Measurements from ENCODE around the gene RNF212. TPM values are rescaled to one million over a fixed set of nuclear protein-coding genes. Genes with fewer than 3 reads are reported as not detected.

Gene RNF212
- total and polyA plus RNA-seq, 3 experiments from 2014 or later: 1.2 to 2.0 (median 1.2) TPM

- Histone ChIP-seq H3K4me3 (ENCODE audit: low read length) (no peak overlapping the region), H3K27ac (ENCODE audit: low read depth, low read length) (no peak overlapping the region), H3K4me1 (ENCODE audit: insufficient read depth, low read length) (no peaks in the 10 kb centered on the region), H3K36me3 (ENCODE audit: insufficient read depth, low read length) (no peaks in the 10 kb centered on the region), H3K9me3 (ENCODE audit: low read length) (no peaks in the 10 kb centered on the region), H3K27me3 (ENCODE audit: insufficient read depth, low read length, poor library complexity, severe bottlenecking) (peaks cover 4% of the 10 kb centered on the region)
- no peak for DNase-seq
- no peaks in the 10 kb centered on the region for H3K4me1 Mint-ChIP-seq
- H3K27ac Mint-ChIP-seq: no peak overlapping the region
- H3K36me3 Mint-ChIP-seq: no peaks in the 10 kb centered on the region
- no peak overlapping the region for H3K4me3 Mint-ChIP-seq
- H3K27me3 Mint-ChIP-seq: peaks cover 21 to 22% of the 10 kb centered on the region in 2 donors
- CTCF ChIA-PET: interaction anchor here (1.1 to 3.5 kb wide), 2 partner anchors 15 to 108 kb away, joined by 4 to 13 read pairs; no protein-coding TSS in a partner anchor
- H3K9me3 Mint-ChIP-seq: no peaks in the 10 kb centered on the region
- POLR2A ChIA-PET: no interaction called here
Measured at GRCh38 chr4:1151541-1151940, 38.2 kb upstream of the RNF212 start.

GRCh38 chr4:1150875-1151274 lies 37.5 kb upstream of the RNF212 start:
- POLR2A ChIA-PET: no interaction called here
- Mint-ChIP-seq H3K4me1 (no peaks in the 10 kb centered on the region), H3K4me3 (no peak overlapping the region), H3K9me3 (no peaks in the 10 kb centered on the region), H3K27me3 (peaks cover 19 to 22% of the 10 kb centered on the region in 2 donors), H3K36me3 (no peaks in the 10 kb centered on the region), H3K27ac (no peak overlapping the region)
- CTCF ChIA-PET: interaction anchor here (3.5 kb wide), 1 partner anchor 16 kb away, joined by 13 read pairs; no protein-coding TSS in a partner anchor
- Histone ChIP-seq H3K27me3 (ENCODE audit: insufficient read depth, low read length, poor library complexity, severe bottlenecking) (peaks cover 4% of the 10 kb centered on the region), H3K9me3 (ENCODE audit: low read length) (no peaks in the 10 kb centered on the region), H3K4me3 (ENCODE audit: low read length) (no peak overlapping the region), H3K4me1 (ENCODE audit: insufficient read depth, low read length) (no peaks in the 10 kb centered on the region), H3K27ac (ENCODE audit: low read depth, low read length) (no peak overlapping the region), H3K36me3 (ENCODE audit: insufficient read depth, low read length) (no peaks in the 10 kb centered on the region)
- DNase-seq: no peak

GRCh38 chr4:1139860-1140259 lies 26.5 kb upstream of the RNF212 start:
- Histone ChIP-seq H3K36me3 (ENCODE audit: insufficient read depth, low read length) (no peaks in the 10 kb centered on the region), H3K9me3 (ENCODE audit: low read length) (no peaks in the 10 kb centered on the region), H3K4me1 (ENCODE audit: insufficient read depth, low read length) (peaks cover 13% of the 10 kb centered on the region), H3K4me3 (ENCODE audit: low read length) (no peak overlapping the region), H3K27ac (ENCODE audit: low read depth, low read length) (no peak overlapping the region), H3K27me3 (ENCODE audit: insufficient read depth, low read length, poor library complexity, severe bottlenecking) (peaks cover 3% of the 10 kb centered on the region)
- Mint-ChIP-seq H3K4me1 (peaks cover 14 to 20% (median 14%) of the 10 kb centered on the region in 3 donors), H3K27me3 (peaks cover 4 to 15% of the 10 kb centered on the region in 2 donors), H3K27ac (peak overlapping the region in 1 of 8 donors; percentile 29), H3K4me3 (peak overlapping the region in 1 of 7 donors; percentile 25), H3K36me3 (no peaks in the 10 kb centered on the region), H3K9me3 (no peaks in the 10 kb centered on the region)
- ChIA-PET POLR2A (no interaction called here), CTCF (no interaction called here)
- DNase-seq: no peak

GRCh38 chr4:1137850-1138249 lies 24.5 kb upstream of the RNF212 start:
- no peak overlapping the region for H3K27ac ChIP-seq (ENCODE audit: low read depth, low read length)
- ChIA-PET POLR2A (interaction anchor here (1.0 kb wide), 1 partner anchor 111 kb away, joined by 3 read pairs; the partner anchor contains the start of gene CTBP1), CTCF (no interaction called here)
- no peaks in the 10 kb centered on the region for H3K36me3 Mint-ChIP-seq
- H3K9me3 Mint-ChIP-seq: no peaks in the 10 kb centered on the region
- H3K27ac Mint-ChIP-seq: peak overlapping the region in 2 of 8 donors; percentile 32 to 76
- H3K4me3 ChIP-seq (ENCODE audit: low read length): no peak overlapping the region
- no peaks in the 10 kb centered on the region for H3K9me3 ChIP-seq (ENCODE audit: low read length)
- DNase-seq: no peak
- H3K4me1 ChIP-seq (ENCODE audit: insufficient read depth, low read length): peaks cover 13% of the 10 kb centered on the region
- H3K36me3 ChIP-seq (ENCODE audit: insufficient read depth, low read length): no peaks in the 10 kb centered on the region
- H3K4me1 Mint-ChIP-seq: peaks cover 14 to 20% (median 14%) of the 10 kb centered on the region in 3 donors
- peaks cover 4% of the 10 kb centered on the region in 2 donors for H3K27me3 Mint-ChIP-seq
- H3K4me3 Mint-ChIP-seq: peak overlapping the region in 6 of 7 donors; percentile 41 to 83 (median 72)
- H3K27me3 ChIP-seq (ENCODE audit: insufficient read depth, low read length, poor library complexity, severe bottlenecking): peaks cover 3% of the 10 kb centered on the region

GRCh38 chr4:1137063-1137776 lies 23.9 kb upstream of the RNF212 start:
- H3K4me1 ChIP-seq (ENCODE audit: insufficient read depth, low read length): peaks cover 13% of the 10 kb centered on the region
- H3K27ac Mint-ChIP-seq: peak overlapping the region in 5 of 8 donors; percentile 13 to 76 (median 32)
- H3K36me3 ChIP-seq (ENCODE audit: insufficient read depth, low read length): no peaks in the 10 kb centered on the region
- peaks cover 12 to 20% (median 14%) of the 10 kb centered on the region in 3 donors for H3K4me1 Mint-ChIP-seq
- H3K27ac ChIP-seq (ENCODE audit: low read depth, low read length): no peak overlapping the region
- H3K36me3 Mint-ChIP-seq: no peaks in the 10 kb centered on the region
- no peaks in the 10 kb centered on the region for H3K27me3 ChIP-seq (ENCODE audit: insufficient read depth, low read length, poor library complexity, severe bottlenecking)
- DNase-seq: peak in 1 of 5 donors; percentile 16
- ChIA-PET POLR2A (interaction anchor here (1.0 kb wide), 1 partner anchor 112 kb away, joined by 3 read pairs; the partner anchor contains the start of gene CTBP1), CTCF (no interaction called here)
- peaks cover 4% of the 10 kb centered on the region in 2 donors for H3K27me3 Mint-ChIP-seq
- no peaks in the 10 kb centered on the region for H3K9me3 ChIP-seq (ENCODE audit: low read length)
- H3K9me3 Mint-ChIP-seq: no peaks in the 10 kb centered on the region
- H3K4me3 Mint-ChIP-seq: peak overlapping the region; percentile 22 to 83 (median 72)
- H3K4me3 ChIP-seq (ENCODE audit: low read length): peak overlapping the region; percentile 61

- CTCF ChIA-PET: no interaction called here
- peak overlapping the region in 2 of 7 donors; percentile 19 for H3K4me3 Mint-ChIP-seq
- peaks cover 4% of the 10 kb centered on the region in 2 donors for H3K27me3 Mint-ChIP-seq
- no peaks in the 10 kb centered on the region for H3K9me3 Mint-ChIP-seq
- H3K4me1 Mint-ChIP-seq: peaks cover 12 to 20% (median 14%) of the 10 kb centered on the region in 3 donors
- H3K36me3 ChIP-seq (ENCODE audit: insufficient read depth, low read length): no peaks in the 10 kb centered on the region
- H3K4me3 ChIP-seq (ENCODE audit: low read length): no peak overlapping the region
- DNase-seq: no peak
- peaks cover 13% of the 10 kb centered on the region for H3K4me1 ChIP-seq (ENCODE audit: insufficient read depth, low read length)
- no peaks in the 10 kb centered on the region for H3K9me3 ChIP-seq (ENCODE audit: low read length)
- H3K36me3 Mint-ChIP-seq: no peaks in the 10 kb centered on the region
- POLR2A ChIA-PET: no interaction called here
- no peak overlapping the region for H3K27ac Mint-ChIP-seq
- H3K27ac ChIP-seq (ENCODE audit: low read depth, low read length): no peak overlapping the region
- H3K27me3 ChIP-seq (ENCODE audit: insufficient read depth, low read length, poor library complexity, severe bottlenecking): no peaks in the 10 kb centered on the region
Measured at GRCh38 chr4:1136048-1136447, 22.7 kb upstream of the RNF212 start.

GRCh38 chr4:1133033-1133432 lies 19.7 kb upstream of the RNF212 start:
- Mint-ChIP-seq H3K36me3 (no peaks in the 10 kb centered on the region), H3K27me3 (peaks cover under 1 to 2% of the 10 kb centered on the region in 2 donors), H3K4me1 (peaks cover 14 to 23% (median 18%) of the 10 kb centered on the region in 3 donors), H3K4me3 (no peak overlapping the region), H3K27ac (no peak overlapping the region), H3K9me3 (no peaks in the 10 kb centered on the region)
- DNase-seq: no peak
- POLR2A ChIA-PET: no interaction called here
- Histone ChIP-seq H3K27me3 (ENCODE audit: insufficient read depth, low read length, poor library complexity, severe bottlenecking) (no peaks in the 10 kb centered on the region), H3K4me1 (ENCODE audit: insufficient read depth, low read length) (peaks cover 17% of the 10 kb centered on the region), H3K27ac (ENCODE audit: low read depth, low read length) (no peak overlapping the region), H3K9me3 (ENCODE audit: low read length) (no peaks in the 10 kb centered on the region), H3K36me3 (ENCODE audit: insufficient read depth, low read length) (no peaks in the 10 kb centered on the region), H3K4me3 (ENCODE audit: low read length) (no peak overlapping the region)
- CTCF ChIA-PET: interaction anchor here (2.8 to 5.0 kb wide), 3 partner anchors 134 to 472 kb away, joined by 9 to 41 read pairs (median 20); partner anchors contain the start of gene UVSSA

Data from CD8-positive, alpha-beta memory T cell (primary cell).